SK-N-SH (cell line): Measurements from ENCODE around the gene DDIAS. TPM values are rescaled to one million over a fixed set of nuclear protein-coding genes. Genes with fewer than 3 reads are reported as not detected.
"Not testable (repeated sequence)": the region's sequence is repeated elsewhere in the genome, so short reads cannot be mapped to it uniquely, and the experiment has no call there.

ENCODE experiments used
- CTCF ChIA-PET: fragments of 300-600, 350-600 bp; formaldehyde crosslinking; extraction: SDS; loops from one replicate; lab custom pipeline; 2021; lab: Yijun Ruan, JAX
- POLR2A ChIA-PET: fragments of 350-600 bp; sonication (Branson Sonifier 250); formaldehyde crosslinking; extraction: SDS; loops from one replicate; lab custom pipeline; 2020; ENCODE audit warnings: antibody characterized with exemption, inconsistent platforms; lab: Yijun Ruan, JAX
- DNase-seq: peaks from one replicate; pipeline ENCODE4 v3.0.0; 2012
- H2AFZ ChIP-seq: fragments of 200-600 bp; sonication (generic); 2 replicates; pipeline ENCODE4 v1.8.1; 2016; ENCODE audit warnings: antibody characterized with exemption, mild to moderate bottlenecking, low read depth
- H3F3A ChIP-seq: fragments of 200-600 bp; sonication (generic); replicated peaks from 2 replicates; pipeline ENCODE3; 2016; ENCODE audit warnings: antibody characterized with exemption, mild to moderate bottlenecking; ENCODE audit not compliant: insufficient read depth
- H3K27ac ChIP-seq, 2 experiments: fragments of 200-500 bp in 1 of 2; fragments of 200-600 bp in 1 of 2; sonication (Bioruptor generic) in 1 of 2; sonication (generic), shearing (Covaris generic) in 1 of 2; 2 replicates each; pipeline versions ENCODE4 v1.5.1 to v1.6.1; 2014 to 2016; ENCODE audit warnings: low read depth in 2 of 2, inconsistent platforms in 1 of 2, low read length in 1 of 2, mild to moderate bottlenecking in 1 of 2, mixed read lengths in 1 of 2
- H3K27me3 ChIP-seq: fragments of 200-600 bp; sonication (generic), shearing (Covaris generic); 2 replicates; pipeline ENCODE4 v1.6.1; 2016; ENCODE audit warnings: mixed run types; ENCODE audit not compliant: insufficient read depth
- H3K36me3 ChIP-seq, 2 experiments: fragments of 200-500 bp in 1 of 2; fragments of 200-600 bp in 1 of 2; sonication (Bioruptor generic) in 1 of 2; sonication (generic) in 1 of 2; replicated peaks in 1 of 2; 2 replicates each; pipeline versions ENCODE3 to v1.5.1; 2014 to 2016; ENCODE audit warnings: low read length in 1 of 2, mild to moderate bottlenecking in 1 of 2; ENCODE audit not compliant: insufficient read depth in 2 of 2, control insufficient read depth in 1 of 2
- H3K4me1 ChIP-seq, 2 experiments: fragments of 200-500 bp in 1 of 2; fragments of 200-600 bp in 1 of 2; sonication (Bioruptor generic) in 1 of 2; sonication (generic), shearing (Covaris generic) in 1 of 2; 2 replicates each; pipeline versions ENCODE4 v1.5.1 to v1.6.1; 2014 to 2016; ENCODE audit warnings: low read depth in 1 of 2, low read length in 1 of 2, mixed run types in 1 of 2; ENCODE audit not compliant: insufficient read depth in 2 of 2, control insufficient read depth in 1 of 2
- H3K4me2 ChIP-seq: fragments of 200-600 bp; sonication (generic), shearing (Covaris generic); 2 replicates; pipeline ENCODE4 v1.6.1; 2017; ENCODE audit warnings: mixed run types
- H3K4me3 ChIP-seq, 2 experiments: fragments of 200-500 bp in 1 of 2; fragments of 200-600 bp in 1 of 2; sonication (Bioruptor generic) in 1 of 2; sonication (generic), shearing (Covaris generic) in 1 of 2; 2 replicates each; pipeline versions ENCODE4 v1.5.1 to v1.8.1; 2014 to 2016; ENCODE audit warnings: low read depth in 2 of 2, inconsistent platforms in 1 of 2, low read length in 1 of 2, mild to moderate bottlenecking in 1 of 2, mixed read lengths in 1 of 2, moderate library complexity in 1 of 2
- H3K79me2 ChIP-seq: fragments of 200-600 bp; sonication (generic); 2 replicates; pipeline ENCODE4 v1.8.1; 2017; ENCODE audit warnings: mild to moderate bottlenecking; ENCODE audit not compliant: insufficient read depth
- H3K9ac ChIP-seq: fragments of 200-600 bp; sonication (generic); 2 replicates; pipeline ENCODE4 v1.6.1; 2017; ENCODE audit warnings: mixed run types
- H3K9me2 ChIP-seq: fragments of 200-600 bp; sonication (generic); 2 replicates; pipeline ENCODE4 v1.6.1; 2017; ENCODE audit warnings: mixed run types
- H3K9me3 ChIP-seq: fragments of 200-600 bp; sonication (generic); 2 replicates; pipeline ENCODE4 v1.6.1; 2017; ENCODE audit warnings: mixed run types, mild to moderate bottlenecking, moderate library complexity
- H4K20me1 ChIP-seq: fragments of 200-600 bp; sonication (generic); 2 replicates; pipeline ENCODE4 v1.6.1; 2017; ENCODE audit warnings: mild to moderate bottlenecking, mixed run types; ENCODE audit not compliant: insufficient read depth
- EZH2phosphoT487 ChIP-seq: fragments of 200-600 bp; sonication (generic); IDR thresholded peaks from 2 replicates; pipeline ENCODE4 v1.6.1; 2017; ENCODE audit warnings: low read depth, mixed run types, mild to moderate bottlenecking, antibody characterized with exemption, moderate library complexity, borderline replicate concordance
- FOXM1 ChIP-seq: IDR thresholded peaks from 2 replicates; pipeline ENCODE4 v1.4.0; 2012; ENCODE audit warnings: low read depth, mild to moderate bottlenecking
- MAX ChIP-seq: IDR thresholded peaks from 2 replicates; pipeline ENCODE4 v1.4.0; 2012; ENCODE audit warnings: low read depth
- MXI1 ChIP-seq: IDR thresholded peaks from 2 replicates; pipeline ENCODE4 v1.6.1; 2012; ENCODE audit warnings: mild to moderate bottlenecking, low read depth, low read length, improper control_type of control experiment
- NFIC ChIP-seq: IDR thresholded peaks from 2 replicates; pipeline ENCODE4 v1.4.0; 2012; ENCODE audit warnings: borderline replicate concordance
- PBX3 ChIP-seq: IDR thresholded peaks from 2 replicates; pipeline ENCODE4; 2012
- TCF12 ChIP-seq: IDR thresholded peaks from 2 replicates; pipeline ENCODE4 v1.4.0; 2012
- TEAD4 ChIP-seq: IDR thresholded peaks from 2 replicates; pipeline ENCODE4 v1.4.0; 2012; ENCODE audit warnings: mild to moderate bottlenecking, borderline replicate concordance; ENCODE audit not compliant: insufficient read depth
- USF1 ChIP-seq: IDR thresholded peaks from 2 replicates; pipeline ENCODE4 v1.4.0; 2012; ENCODE audit warnings: low read depth, borderline replicate concordance
- USF2 ChIP-seq: fragments of 150-350 bp; IDR thresholded peaks from 2 replicates; pipeline ENCODE4 v1.6.1; 2017; ENCODE audit warnings: antibody characterized with exemption, low read length, low read depth, borderline replicate concordance
- YY1 ChIP-seq: IDR thresholded peaks from 2 replicates; pipeline ENCODE4 v1.4.0; 2012; ENCODE audit warnings: low read depth, mild to moderate bottlenecking
- WGBS: methylation state at CpG from one replicate; pipeline ENCODE4 v1.1.6; 2017; ENCODE audit warnings: low lambda C conversion rate; 5-methylcytosine and 5-hydroxymethylcytosine counted together
- polyA plus RNA-seq, 3 experiments: library from polyadenylated mRNA; depleted of rRNA; stranded (reverse); fragments of >200 nt; gene quantifications; 2 replicates each; pipeline ENCODE4 v1.2.3, GENCODE V29; 2012

DDIAS gene
- polyA plus RNA-seq, 1 of the 3 experiments (the other 2 are of a cell fraction): 4.4 TPM

- TF ChIP-seq MAX: no peak
- TF ChIP-seq PBX3: no peak
- TF ChIP-seq TEAD4: no peak
- TF ChIP-seq EZH2phosphoT487: no peak
- no peak for TF ChIP-seq FOXM1
- no peak for TF ChIP-seq NFIC
- no peak for TF ChIP-seq TCF12
Observed at GRCh38 chr11:82907371-82907770, 5.8 kb downstream of the DDIAS start (continued).

- no peak for DNase-seq
- H3F3A ChIP-seq: no peaks in the 10 kb centered on the region
- no peak overlapping the region for H3K9ac ChIP-seq
- H3K9me2 ChIP-seq: no peaks in the 10 kb centered on the region
- no peaks in the 10 kb centered on the region for H4K20me1 ChIP-seq
- peaks cover 4 to 5% of the 10 kb centered on the region in 2 experiments; a peak in 3 of 4 replicates for H3K4me1 ChIP-seq
- POLR2A ChIA-PET: no interaction called here
- no peak overlapping the region for H3K4me2 ChIP-seq
- H3K36me3 ChIP-seq: peaks cover 0 to 17% of the 10 kb centered on the region in 2 experiments
- CTCF ChIA-PET: interaction anchor here (0.6 to 1.0 kb wide), 2 partner anchors 19 to 179 kb away, joined by 3 to 5 read pairs; no protein-coding TSS in a partner anchor
- no peak overlapping the region for H2AFZ ChIP-seq
- no peak for TF ChIP-seq MAX
- no peak for TF ChIP-seq YY1
- TF ChIP-seq USF1: no peak
- TF ChIP-seq MXI1: no peak
- TF ChIP-seq USF2: no peak
- H3K79me2 ChIP-seq: peaks cover 26% of the 10 kb centered on the region; the same call in 1 of the 2 replicates
- H3K27ac ChIP-seq: no peak overlapping the region
- H3K4me3 ChIP-seq: no peak overlapping the region
- no peaks in the 10 kb centered on the region for H3K9me3 ChIP-seq
- H3K27me3 ChIP-seq: no peaks in the 10 kb centered on the region
Observed at GRCh38 chr11:82908311-82908710, 6.8 kb downstream of the DDIAS start.

GRCh38 chr11:82909015-82909640, 7.6 kb downstream of the DDIAS start:
- DNase-seq: no peak
- Histone ChIP-seq H3K9me2 (no peaks in the 10 kb centered on the region), H3K27me3 (no peaks in the 10 kb centered on the region), H3K4me3 (no peak overlapping the region), H3K27ac (no peak overlapping the region), H3K79me2 (peaks cover 19% of the 10 kb centered on the region; the same call in 1 of the 2 replicates), H3K36me3 (peaks cover 0 to 22% of the 10 kb centered on the region in 2 experiments), H3K4me1 (peaks cover 4 to 5% of the 10 kb centered on the region in 2 experiments; a peak in 3 of 4 replicates), H3F3A (no peaks in the 10 kb centered on the region), H4K20me1 (no peaks in the 10 kb centered on the region), H3K9ac (no peak overlapping the region), H2AFZ (no peak overlapping the region), H3K9me3 (no peaks in the 10 kb centered on the region), H3K4me2 (no peak overlapping the region)
- ChIA-PET CTCF (interaction anchor here (0.9 kb wide), 1 partner anchor 21 kb away, joined by 3 read pairs; no protein-coding TSS in a partner anchor), POLR2A (no interaction called here)
- TF ChIP-seq NFIC: no peak
- WGBS: 93% methylated on average over 7 of the region's 7 CpGs

GRCh38 chr11:82919786-82920185, 18.2 kb downstream of the DDIAS start:
- H3K9me2 ChIP-seq, H3K9ac ChIP-seq, H3F3A ChIP-seq, DNase-seq, H3K27me3 ChIP-seq, H2AFZ ChIP-seq, H3K9me3 ChIP-seq, H3K4me3 ChIP-seq, H3K27ac ChIP-seq, POLR2A ChIA-PET, H3K4me2 ChIP-seq, H4K20me1 ChIP-seq: not testable (repeated sequence)
- peaks cover 20% of the 10 kb centered on the region for H3K79me2 ChIP-seq
- peaks cover 7 to 12% of the 10 kb centered on the region in 2 experiments; a peak in 3 of 4 replicates for H3K4me1 ChIP-seq
- WGBS: 95% methylated on average over 10 of the region's 10 CpGs
- H3K36me3 ChIP-seq: peaks cover 10 to 14% of the 10 kb centered on the region in 2 experiments
- CTCF ChIA-PET: interaction anchor here (2.7 kb wide), 1 partner anchor 52 kb away, joined by 5 read pairs; no protein-coding TSS in a partner anchor
